GM19025 (cell line): ENCODE data around the gene DCTPP1.
"Not testable (repeated sequence)": the region's sequence is repeated elsewhere in the genome, so short reads cannot be mapped to it uniquely, and the experiment has no call there.

Source experiments
- ATAC-seq: cut with Tn5 transposase; IDR thresholded peaks from one replicate; pipeline ENCODE4 v1.9.1; 2021; ENCODE audit warnings: mild to moderate bottlenecking, low read depth, moderate library complexity; ENCODE audit not compliant: unreplicated experiment

Gene DCTPP1

DNA sequence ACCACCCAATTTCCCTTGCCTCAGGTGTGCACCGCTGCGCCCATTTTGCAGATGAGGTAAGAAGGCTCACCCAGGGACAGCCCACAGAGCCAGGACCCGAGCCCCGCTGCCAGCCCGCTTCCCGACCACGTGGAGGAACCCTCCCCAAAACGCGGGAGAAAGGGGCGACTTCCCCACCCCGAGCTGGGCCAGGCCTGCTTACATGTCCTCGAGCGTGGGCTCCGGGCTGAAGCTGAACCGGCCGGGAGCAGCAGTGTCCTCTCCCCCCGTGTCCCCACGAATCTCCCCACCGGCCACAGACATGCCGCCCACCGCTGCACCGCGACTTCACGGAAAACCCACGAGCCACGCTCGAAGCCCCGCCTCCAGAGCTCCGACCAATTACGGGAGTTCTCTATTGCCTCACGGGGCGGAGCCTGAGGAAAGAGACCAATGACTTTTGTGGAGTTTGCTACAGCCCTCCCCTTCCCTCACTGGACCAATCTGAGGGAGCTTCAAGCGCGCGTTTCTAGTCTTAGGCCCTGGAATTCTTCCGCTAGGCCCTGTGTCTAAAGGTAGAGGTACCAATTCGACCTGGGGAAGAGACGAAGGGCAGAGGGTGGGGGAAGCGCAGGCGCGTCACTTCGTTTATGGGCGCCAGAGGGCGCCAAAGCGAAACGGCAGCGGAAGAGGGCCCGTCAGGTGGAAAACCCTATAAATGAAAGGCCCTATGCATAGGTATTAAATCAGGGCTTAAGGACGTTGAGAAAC lies at the start of gene DCTPP1:
Gene DCTPP1 (minus strand): TSS at position 353 of the 750 bp plus-strand sequence. CDS start 50 bp downstream, at position 303.
- peak; percentile 91 for ATAC-seq

DNA sequence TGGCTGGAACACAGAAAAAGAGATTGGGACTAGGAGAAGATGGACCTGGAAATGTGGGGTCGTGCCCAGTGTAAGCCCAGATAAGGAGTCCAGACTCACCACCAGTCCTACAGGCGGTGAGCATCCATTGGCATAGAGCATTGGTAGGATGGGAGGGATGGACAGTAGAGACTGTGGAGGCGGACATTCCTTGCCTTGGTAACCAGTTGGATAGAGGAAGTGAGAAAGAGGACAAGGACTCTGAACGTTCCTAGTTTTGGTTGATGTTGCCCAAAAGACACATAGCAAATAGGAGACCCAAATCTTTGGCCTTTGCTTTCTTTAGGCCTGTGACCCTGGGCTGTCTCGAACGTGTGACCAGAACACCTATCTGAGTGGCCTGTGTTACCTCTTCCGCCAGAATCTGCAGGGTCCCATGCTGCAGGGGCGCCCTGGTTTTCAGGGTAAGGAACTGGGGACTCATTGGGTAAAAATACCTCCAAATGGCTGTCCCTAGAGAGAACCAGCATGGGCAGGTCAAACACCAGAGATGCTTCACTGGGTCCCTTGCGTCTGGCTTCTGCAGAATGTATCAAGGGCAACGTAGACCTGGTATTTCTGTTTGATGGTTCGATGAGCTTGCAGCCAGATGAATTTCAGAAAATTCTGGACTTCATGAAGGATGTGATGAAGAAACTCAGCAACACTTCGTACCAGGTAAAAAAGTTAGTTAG lies 49.1 kb upstream of the DCTPP1 start:
- no peak for ATAC-seq

DNA sequence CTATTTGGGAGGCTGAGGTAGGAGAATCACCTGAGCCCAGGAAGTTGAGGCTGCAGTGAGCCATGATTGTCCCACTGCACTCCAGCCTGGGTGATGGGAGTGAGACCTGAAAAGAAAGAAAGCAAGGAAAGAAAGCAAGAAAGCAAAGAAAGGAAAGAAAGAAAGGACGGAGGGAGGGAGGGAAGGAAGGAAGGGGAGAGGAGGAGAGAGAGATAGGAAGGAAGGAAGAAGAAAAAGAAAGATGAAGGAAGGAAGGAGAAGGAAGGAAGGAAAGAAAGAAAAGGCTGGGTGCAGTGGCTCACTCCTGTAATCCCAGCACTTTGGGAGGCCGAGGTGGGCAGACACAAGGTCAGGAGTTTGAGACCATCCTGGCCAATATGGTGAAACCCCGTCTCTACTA lies 47.9 kb upstream of the DCTPP1 start:
- ATAC-seq: not testable (repeated sequence)

DNA sequence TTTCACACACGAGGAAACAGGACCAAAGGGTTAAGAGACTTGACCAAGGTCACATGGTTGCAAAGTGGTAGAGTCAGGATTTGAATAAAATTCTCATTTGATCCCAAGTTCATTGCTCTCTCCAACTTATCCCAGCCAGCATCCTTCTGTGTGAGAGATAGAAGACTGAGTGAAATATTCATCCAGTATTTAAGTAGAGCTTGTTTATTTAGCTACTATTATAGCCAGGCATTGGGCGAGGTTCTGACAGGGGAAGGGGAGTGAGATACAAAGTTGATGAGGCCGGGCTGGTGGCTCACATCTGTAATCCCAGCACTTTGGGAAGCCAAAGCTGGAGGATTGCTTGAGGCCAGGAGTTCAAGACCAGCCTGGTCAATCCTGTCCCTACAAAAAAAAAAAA lies 47.2 kb upstream of the DCTPP1 start:
- ATAC-seq: no peak

DNA sequence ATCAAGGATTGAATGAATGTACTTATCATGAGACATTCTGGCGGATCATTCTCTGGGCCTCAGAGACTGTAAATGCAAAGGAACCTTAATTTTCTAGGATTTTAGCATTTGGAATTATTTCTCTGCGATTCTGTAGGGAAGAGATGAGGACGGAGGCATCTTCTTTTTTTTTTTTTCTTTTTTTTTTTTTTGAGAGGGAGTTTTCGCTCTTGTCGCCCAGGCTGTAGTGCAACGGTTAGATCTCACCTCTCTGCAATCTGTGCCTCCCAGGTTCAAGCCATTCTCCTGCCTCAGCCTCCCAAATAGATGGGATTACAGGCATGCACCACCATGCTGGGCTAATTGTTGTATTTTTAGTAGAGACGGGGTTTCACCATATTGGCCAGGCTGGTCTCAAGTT lies 44.9 kb upstream of the DCTPP1 start:
- no peak for ATAC-seq

DNA sequence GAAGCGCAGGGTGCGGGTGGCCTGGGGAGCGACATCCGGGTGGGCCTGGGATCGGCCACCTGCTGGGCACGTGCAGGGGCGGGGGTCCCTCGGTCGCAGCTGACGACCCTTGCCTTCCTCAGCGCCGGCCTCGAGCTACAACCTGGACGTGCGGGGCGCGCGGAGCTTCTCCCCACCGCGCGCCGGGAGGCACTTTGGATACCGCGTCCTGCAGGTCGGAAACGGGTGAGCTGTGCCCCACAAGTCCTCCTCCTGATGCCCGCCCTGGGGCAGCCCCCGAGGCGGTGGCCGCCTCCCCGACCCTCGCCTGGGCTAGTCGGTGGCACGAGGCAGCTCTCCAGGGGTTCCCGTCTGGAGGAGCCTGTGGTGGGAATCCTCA lies 44.2 kb upstream of the DCTPP1 start:
- ATAC-seq: no peak

DNA sequence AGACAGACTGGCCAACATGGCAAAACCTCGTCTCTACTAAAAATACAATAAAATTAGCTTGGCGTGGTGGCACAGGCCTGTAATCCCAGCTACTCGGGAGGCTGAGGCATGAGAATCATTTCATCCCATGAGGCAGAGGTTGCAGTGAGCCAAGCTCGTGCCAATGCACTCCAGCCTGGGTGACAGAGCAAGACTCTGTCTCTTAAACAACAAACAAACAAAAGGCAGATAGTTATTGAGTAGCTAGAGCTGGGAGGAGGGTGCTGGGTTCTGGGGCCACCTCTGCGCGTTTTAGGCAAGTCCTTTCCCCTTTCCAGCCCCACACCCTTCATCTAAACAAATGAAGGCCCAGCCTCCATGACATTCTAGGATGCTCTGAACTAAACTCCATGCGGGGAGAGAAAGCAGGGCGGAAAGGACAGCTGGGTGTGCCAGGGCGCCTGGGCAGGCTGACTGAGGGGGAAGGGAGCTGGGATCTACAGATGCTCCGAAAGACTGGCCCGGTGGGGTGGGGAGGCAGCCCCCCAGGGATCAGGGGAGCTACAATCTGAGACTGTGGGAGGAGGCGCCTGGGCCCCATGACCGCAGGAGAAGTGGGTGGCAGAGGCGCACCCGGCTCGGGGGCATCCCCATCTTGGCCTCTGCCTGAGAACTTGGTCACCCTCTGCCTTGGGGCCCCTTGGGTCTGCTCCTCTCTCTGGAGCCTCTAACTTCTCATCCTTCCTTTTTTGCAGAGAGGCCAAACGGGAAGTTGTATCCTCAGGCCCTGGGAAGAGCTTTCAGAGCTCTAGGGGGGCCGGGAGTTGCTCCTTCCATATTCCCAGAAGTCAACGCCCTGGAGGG lies 43.6 kb upstream of the DCTPP1 start:
- no peak for ATAC-seq

DNA sequence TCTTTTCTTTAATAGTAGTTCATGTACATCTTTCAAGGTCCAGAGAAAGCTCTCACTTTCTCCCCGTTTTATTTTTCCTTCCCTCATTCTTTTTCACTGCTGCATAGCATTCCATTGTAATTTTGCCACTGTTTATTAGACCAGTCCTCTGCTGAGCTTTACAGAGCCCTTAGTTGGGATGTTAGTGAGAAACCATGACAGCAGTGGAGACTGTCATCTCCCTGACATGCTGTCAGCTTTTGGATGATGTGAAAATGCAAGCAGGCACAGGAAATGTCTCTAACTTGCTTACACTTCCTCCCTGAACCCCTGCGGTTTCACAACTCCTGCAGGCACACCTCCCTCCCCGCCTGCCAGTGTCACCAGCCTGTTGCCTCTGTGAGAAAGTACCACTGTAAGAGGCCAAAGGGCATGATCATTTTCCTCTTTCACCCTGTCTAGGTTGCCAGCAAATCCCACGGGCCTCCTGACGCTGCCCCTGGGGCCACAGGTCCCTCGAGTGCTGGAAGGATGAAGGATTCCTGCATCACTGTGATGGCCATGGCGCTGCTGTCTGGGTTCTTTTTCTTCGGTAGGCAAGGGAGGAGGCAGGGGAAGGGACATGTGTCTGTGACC lies 42.6 kb upstream of the DCTPP1 start, which contains the start of gene ITGAL:
Gene ITGAL (plus strand): TSS at position 415 of the 615 bp plus-strand sequence. CDS start 96 bp downstream, at position 511.
- ATAC-seq: peak; percentile 42

DNA sequence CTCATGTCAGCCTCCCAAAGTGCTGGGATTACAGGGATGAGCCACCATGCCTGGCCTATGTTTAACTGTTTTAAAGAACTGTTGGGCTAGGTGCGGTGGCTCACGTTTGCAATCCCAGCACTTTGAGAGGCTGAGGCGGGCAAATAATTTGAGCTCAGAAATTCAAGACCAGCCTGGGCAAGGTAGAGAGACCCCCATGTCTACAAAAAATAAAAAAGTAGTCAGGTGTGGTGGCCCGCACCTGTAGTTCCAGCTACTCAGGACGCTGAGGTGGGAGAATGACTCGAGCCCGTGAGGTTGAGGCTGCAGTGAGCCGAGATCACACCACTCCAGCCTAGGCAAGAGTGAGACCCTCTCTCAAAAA lies 40.8 kb upstream of the DCTPP1 start:
- no peak for ATAC-seq

DNA sequence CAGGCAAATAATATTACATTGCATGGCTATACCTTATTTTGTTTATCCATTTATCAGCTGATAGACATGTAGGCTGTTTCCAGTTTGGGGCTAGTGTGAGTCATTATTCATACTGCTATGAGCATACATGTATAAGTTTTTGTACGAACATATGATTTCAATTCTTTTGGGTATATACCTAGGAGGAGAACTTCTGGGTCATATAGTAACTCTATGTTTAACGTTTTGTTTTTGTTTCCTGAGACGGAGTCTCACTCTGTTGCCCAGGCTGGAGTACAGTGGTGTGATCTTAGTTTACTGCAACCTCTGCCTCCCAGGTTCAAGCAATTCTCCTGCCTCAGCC lies 40.3 kb upstream of the DCTPP1 start:
- ATAC-seq: no peak

DNA sequence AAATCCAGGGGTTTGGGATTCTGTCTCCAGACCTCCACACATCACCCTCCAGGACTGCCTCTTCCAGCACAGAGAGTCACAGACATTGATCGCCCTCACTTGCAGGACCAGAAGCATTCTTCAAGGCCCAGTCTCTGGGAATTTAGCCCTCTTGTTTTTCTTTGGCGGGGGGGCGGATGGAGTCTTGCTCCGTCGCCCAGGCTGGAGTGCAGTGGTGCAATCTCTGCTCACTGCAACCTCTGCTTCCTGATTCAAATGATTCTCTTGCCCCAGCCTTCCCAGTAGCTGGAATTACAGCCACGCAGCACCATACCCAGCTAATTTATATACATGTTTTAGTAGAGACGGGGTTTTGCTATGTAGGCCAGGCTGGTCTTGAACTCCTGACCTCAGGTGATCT lies 34.2 kb upstream of the DCTPP1 start:
- no peak for ATAC-seq

DNA sequence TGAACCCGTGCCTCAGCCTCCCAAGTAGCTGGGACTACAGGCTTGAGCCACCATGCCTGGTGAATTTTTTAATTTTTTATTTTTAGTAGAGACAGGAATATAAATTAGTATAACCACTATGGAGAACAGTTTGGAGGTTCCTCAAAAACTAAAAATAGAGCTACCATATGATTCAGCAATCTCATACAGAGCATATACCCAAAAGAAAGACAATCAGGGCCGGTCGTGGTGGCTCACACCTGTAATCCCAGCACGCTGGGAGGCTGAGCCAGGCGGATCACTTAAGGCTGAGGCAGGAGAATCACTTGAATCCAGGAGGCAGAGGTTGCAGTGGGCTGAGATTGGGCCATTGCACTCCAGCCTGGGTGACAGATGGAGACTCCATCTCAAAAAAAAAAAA lies 31.6 kb upstream of the DCTPP1 start:
- not testable (repeated sequence) for ATAC-seq

DNA sequence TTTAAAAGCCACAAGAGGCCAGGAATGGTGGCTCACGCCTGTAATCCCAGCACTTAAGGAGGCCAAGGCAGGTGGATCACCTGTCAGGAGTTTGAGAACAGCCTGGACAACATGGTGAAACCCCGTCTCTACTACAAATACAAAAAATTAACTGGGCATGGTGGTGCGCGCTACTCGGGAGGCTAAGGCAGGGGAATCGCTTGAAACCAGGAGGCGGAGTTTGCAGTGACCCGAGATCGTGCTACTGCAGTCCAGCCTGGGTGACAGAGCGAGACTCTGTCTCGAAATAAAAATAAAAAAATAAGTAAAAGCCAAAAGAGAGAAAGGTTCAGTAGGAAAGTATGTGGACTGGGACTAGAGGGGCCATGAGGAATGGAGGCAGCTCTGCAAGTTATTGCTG lies 29.6 kb upstream of the DCTPP1 start:
- ATAC-seq: no peak

DNA sequence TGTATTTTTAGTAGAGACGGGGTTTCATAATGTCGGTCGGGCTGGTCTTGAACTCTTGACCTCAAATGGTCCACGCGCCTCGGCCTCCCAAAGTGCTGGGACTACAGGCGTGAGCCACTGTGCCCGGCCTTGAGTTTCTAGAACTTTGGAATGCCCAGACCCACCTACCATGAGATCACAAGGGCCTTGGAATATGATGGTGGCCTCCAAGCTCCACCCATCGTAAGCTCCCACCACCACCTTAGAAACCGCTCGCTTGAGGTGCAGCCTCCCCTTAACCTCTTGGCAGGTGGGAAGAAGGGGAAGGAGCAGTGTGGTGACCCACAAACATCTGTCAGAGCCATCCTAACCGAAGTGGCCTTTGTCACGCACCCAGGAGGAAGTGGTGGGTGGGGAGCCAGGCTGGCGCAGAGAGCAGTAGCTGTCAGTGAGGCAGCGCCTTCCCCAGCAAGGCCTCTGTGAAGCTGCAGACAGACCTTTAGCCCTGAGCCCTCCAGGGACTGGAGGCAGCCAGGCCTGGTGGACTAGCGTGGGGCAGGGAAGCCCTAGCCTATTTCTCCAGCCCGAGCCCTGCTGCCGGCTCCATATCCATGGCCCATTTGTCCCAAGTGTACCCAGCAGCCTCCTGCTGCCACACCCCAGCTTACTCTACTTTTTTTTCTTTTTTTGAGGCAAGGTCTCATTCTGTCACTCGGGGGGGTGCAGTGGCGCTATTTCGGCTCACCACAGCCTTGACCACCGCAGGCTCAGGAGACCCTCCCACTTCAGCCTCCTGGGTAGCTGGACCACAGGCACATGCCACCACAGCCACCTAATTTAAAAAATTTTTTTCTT lies 28.9 kb upstream of the DCTPP1 start:
- ATAC-seq: peak; percentile 77

DNA sequence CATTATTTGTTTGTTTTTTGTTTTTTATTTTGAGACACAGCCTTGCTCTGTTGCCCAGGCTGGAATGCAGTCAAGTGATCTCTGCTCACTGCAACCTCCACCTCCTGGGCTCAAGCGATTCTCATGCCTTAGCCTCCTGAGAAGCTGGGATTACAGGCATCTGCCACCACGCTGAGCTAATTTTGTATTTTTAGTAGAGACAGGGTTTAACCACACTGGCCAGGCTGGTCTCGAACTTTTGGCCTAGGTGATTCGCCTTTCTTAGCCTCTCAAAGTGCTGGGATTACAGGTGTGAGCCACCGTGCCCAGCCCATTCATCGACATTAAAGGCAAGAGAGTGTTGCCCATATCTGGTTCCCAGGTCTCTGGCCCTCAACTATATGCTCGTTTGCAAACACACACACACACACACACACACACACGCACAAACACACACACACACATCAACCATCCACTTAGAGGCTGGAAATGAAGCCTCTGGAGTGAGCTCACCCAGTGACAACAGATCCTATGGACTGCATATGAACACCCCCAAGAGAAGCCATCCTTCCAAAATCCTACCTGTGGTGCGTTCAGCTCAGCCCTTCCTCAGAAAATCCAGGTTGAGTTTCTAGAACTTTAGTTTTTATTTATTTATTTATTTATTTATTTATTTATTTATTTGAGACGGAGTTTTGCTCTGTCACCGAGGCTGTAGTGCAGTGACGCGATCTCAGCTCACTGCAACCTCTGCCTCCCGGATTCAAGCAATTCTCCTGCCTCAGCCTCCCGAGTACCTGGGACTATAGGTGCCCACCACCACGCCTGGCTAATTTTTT lies 28.1 kb upstream of the DCTPP1 start:
- ATAC-seq: no peak

DNA sequence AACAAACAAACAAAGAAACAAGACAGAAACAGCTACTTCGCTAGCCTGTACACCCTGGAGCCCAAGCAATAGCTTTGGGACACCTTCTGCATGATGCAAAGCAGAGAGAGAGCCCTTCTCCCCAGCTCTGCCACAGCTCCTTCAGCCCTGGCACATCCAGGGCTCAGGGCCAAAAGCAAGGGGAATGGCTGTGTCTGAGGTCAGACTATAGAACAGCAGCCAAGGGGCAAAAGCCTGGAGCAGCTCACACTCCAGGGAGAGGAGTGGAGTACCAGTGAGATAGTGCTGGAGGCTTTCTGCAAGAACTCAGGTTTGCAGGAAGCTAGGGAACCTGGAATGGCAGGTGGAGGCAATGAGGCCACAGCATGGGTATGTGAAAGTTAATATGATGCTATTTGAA lies 27.4 kb upstream of the DCTPP1 start:
- ATAC-seq: no peak

DNA sequence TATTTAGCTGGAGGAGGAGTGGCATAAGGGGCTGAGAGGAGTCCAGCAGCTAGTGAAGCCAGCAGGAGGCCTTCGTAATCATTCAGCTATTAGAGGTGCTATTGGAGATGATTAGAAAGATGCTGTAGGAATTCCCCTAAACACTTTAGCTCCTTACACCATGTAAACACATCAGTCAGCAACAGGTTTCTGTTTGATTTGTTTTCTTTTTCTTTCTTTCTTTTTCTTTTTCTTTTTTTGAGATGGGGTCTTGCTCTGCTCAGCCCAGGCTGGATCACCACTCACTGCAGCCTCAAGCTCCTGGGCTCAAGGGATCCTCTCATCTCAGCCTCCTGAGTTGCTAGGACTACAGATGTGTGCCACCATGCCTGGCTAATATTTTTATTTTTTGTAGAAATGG lies 26.5 kb upstream of the DCTPP1 start:
- ATAC-seq: no peak

DNA sequence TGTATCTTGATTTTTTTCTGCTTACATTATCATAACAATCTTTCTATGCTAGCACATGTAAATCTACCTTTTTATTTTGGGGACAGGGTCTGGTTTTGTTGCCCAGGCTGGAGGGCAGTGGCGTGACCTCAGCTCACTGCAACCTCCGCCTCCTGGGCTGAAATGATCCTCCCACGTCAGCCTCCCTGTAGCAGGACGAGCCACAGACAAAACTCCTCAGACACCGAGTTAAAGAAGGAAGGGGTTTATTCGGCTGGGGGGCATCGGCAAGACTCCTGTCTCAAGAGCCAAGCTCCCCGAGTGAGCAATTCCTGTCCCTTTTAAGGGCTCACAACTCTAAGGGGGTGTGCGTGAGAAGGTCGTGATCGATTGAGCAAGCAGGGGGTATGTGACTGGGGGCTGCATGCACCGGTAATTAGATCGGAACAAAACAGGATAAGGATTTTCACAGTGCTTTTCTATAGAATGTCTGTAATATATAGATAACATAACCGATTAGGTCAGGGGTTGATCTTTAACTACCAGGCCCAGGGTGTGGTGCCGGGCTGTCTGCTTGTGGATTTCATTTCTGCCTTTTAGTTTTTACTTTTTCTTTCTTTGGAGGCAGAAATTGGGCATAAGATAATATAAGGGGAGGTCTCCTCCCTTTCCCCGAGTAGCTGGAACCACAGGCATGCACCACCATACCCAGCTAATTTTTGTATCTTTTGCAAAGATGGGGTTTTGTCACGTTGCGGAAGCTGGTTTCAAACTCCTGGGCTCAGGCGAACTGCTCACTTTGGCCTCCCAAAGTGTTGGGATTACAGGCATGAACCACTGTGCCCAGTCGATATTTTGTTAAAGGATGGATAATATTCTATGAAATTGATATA lies 23.1 kb upstream of the DCTPP1 start:
- not testable (repeated sequence) for ATAC-seq
